PC-3 (cell line): ENCODE results near the gene ARHGEF6.

Experiments
- EZH2phosphoT487 ChIP-seq: fragments of 300-600 bp; sonication (generic); IDR thresholded peaks from 2 replicates; pipeline ENCODE4 v1.6.1; 2018; ENCODE audit warnings: mild to moderate bottlenecking, antibody characterized with exemption, low read length, borderline replicate concordance
- TF ChIP-seq, protein P1 (sequence below): fragments of 300-600 bp; sonication (generic); conservative IDR thresholded peaks from 2 replicates; pipeline ENCODE4 v1.5.1; 2017; ENCODE audit warnings: antibody characterized with exemption, low read depth, mild to moderate bottlenecking, low read length

- TF ChIP-seq, protein P1, sequence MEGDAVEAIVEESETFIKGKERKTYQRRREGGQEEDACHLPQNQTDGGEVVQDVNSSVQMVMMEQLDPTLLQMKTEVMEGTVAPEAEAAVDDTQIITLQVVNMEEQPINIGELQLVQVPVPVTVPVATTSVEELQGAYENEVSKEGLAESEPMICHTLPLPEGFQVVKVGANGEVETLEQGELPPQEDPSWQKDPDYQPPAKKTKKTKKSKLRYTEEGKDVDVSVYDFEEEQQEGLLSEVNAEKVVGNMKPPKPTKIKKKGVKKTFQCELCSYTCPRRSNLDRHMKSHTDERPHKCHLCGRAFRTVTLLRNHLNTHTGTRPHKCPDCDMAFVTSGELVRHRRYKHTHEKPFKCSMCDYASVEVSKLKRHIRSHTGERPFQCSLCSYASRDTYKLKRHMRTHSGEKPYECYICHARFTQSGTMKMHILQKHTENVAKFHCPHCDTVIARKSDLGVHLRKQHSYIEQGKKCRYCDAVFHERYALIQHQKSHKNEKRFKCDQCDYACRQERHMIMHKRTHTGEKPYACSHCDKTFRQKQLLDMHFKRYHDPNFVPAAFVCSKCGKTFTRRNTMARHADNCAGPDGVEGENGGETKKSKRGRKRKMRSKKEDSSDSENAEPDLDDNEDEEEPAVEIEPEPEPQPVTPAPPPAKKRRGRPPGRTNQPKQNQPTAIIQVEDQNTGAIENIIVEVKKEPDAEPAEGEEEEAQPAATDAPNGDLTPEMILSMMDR = no peak
- no peak for TF ChIP-seq EZH2phosphoT487
These were observed 26.2 kb upstream of the ARHGEF6 start for GRCh38 chrX:136806891-136807410.
